HepG2 (cell line): ENCODE results near the gene DIPK1B. TPM values are rescaled to one million over a fixed set of nuclear protein-coding genes. Genes with fewer than 3 reads are reported as not detected.
A peak's percentile ranks its signal among the peaks of the same experiment; 100 is the strongest.

Experiments
- AFF4 ChIP-seq: sonication (generic); formaldehyde crosslinking; IDR thresholded peaks from 2 replicates; pipeline ENCODE4 v1.4.0; 2020; ENCODE audit warnings: missing genetic modification reagents
- ERF ChIP-seq: IDR thresholded peaks from 2 replicates; pipeline ENCODE4 v1.6.1; 2018; ENCODE audit warnings: missing biosample characterization, missing genetic modification reagents
- GATAD2A ChIP-seq: IDR thresholded peaks from 2 replicates; pipeline ENCODE4 v1.6.1; 2016
- HMGA1 ChIP-seq: sonication (generic); formaldehyde crosslinking; conservative IDR thresholded peaks from 2 replicates; pipeline ENCODE4 v1.4.0; 2020; ENCODE audit warnings: missing genetic modification reagents
- HOXA5 ChIP-seq: sonication (generic); formaldehyde crosslinking; IDR thresholded peaks from 2 replicates; pipeline ENCODE4 v1.4.0; 2020; ENCODE audit warnings: missing genetic modification reagents
- NR2F6 ChIP-seq, 2 experiments: IDR thresholded peaks; 2 replicates each; pipeline ENCODE4 v1.6.1; 2016; ENCODE audit warnings: antibody characterized with exemption in 1 of 2, mild to moderate bottlenecking in 1 of 2
- REXO4 ChIP-seq: sonication (generic); formaldehyde crosslinking; IDR thresholded peaks from 2 replicates; pipeline ENCODE4 v1.8.0; 2022; ENCODE audit warnings: missing genetic modification reagents, mild to moderate bottlenecking, borderline replicate concordance
- RXRB ChIP-seq: IDR thresholded peaks from 2 replicates; pipeline ENCODE4 v1.6.1; 2016; ENCODE audit warnings: borderline replicate concordance, missing genetic modification reagents, missing compliant biosample characterization
- THAP11 ChIP-seq: IDR thresholded peaks from 2 replicates; pipeline ENCODE4 v1.6.1; 2016; ENCODE audit warnings: missing biosample characterization, missing genetic modification reagents
- ZBED4 ChIP-seq: sonication (generic); formaldehyde crosslinking; IDR thresholded peaks from 2 replicates; pipeline ENCODE4 v1.4.0; 2020; ENCODE audit warnings: missing genetic modification reagents, borderline replicate concordance
- ZBTB26 ChIP-seq: IDR thresholded peaks from 2 replicates; pipeline ENCODE4 v1.6.1; 2016; ENCODE audit warnings: missing compliant biosample characterization, missing genetic modification reagents, borderline replicate concordance
- ZNF577 ChIP-seq: sonication (generic); formaldehyde crosslinking; IDR thresholded peaks from 2 replicates; pipeline ENCODE4 v1.4.0; 2020; ENCODE audit warnings: mild to moderate bottlenecking, low read depth, missing genetic modification reagents, borderline replicate concordance
- polyA plus RNA-seq, 8 experiments: library from polyadenylated mRNA; depleted of rRNA in 3 of 8; stranded (reverse) in 7 of 8; unstranded in 1 of 8; fragments of >200 nt; fragmentation: Illumina TruSeq in 4 of 8; extraction: Trizol in 4 of 8; gene quantifications; 2 replicates each; pipeline versions ENCODE4 v1.2.1 to v1.2.3, GENCODE V29; 2011 to 2016; ENCODE audit warnings: low read depth in 4 of 8, missing spikeins in 1 of 8, mixed read lengths in 1 of 8; ENCODE audit not compliant: insufficient read depth in 1 of 8
- total RNA-seq, 5 experiments: library from RNA; depleted of rRNA; stranded (reverse); fragments of >200 nt; fragmentation: Illumina TruSeq; extraction: Trizol; gene quantifications; 2 replicates each; pipeline ENCODE4 v1.2.3, GENCODE V29; 2016; ENCODE audit warnings: low read depth in 1 of 5

DIPK1B gene
- total and polyA plus RNA-seq, 2 of the 13 experiments (the other 11 are each of a cell fraction or from before 2014, with no cell fraction given), result 0.18 to 3.9 TPM

- TF ChIP-seq AFF4 (CRISPR knock-in tag) (no peak), ZBTB26 (CRISPR knock-in tag) (0 out of 2 replicates have a peak, but pooled peaks have one; percentile 32), RXRB (CRISPR knock-in tag) (peak; percentile 63; the same call in 1 of the 2 replicates), NR2F6 (IDR thresholded peaks at IDR 0.05) (no peak), NR2F6 (CRISPR knock-in tag; IDR thresholded peaks at IDR 0.05) (peak; percentile 67; the same call in 1 of the 2 replicates), HMGA1 (CRISPR knock-in tag) (no peak), ZBED4 (peak; percentile 38; the same call in 1 of the 2 replicates), ERF (CRISPR knock-in tag) (peak; percentile 80), THAP11 (CRISPR knock-in tag) (peak; percentile 61), GATAD2A (CRISPR knock-in tag) (peak; percentile 77), HOXA5 (CRISPR knock-in tag) (peak; percentile 69; the same call in 1 of the 2 replicates), REXO4 (CRISPR knock-in tag) (0 out of 2 replicates have a peak, but pooled peaks have one; percentile 51), ZNF577 (CRISPR knock-in tag) (no peak)
Measured at GRCh38 chr9:136740971-136741882, 28.9 kb downstream of the DIPK1B start (continued).
